PFSK-1 (cell line): ENCODE measurements around the gene AHDC1.

Experiments
- FOXP2 ChIP-seq: optimal IDR thresholded peaks from 2 replicates; pipeline ENCODE3; 2011; ENCODE audit warnings: borderline replicate concordance, control low read depth, inconsistent platforms; ENCODE audit not compliant: insufficient read depth; ENCODE audit errors: extremely low read length, extremely low read depth
- POLR2AphosphoS5 ChIP-seq: IDR thresholded peaks from 2 replicates; pipeline ENCODE4 v1.6.1; 2012; ENCODE audit warnings: low read depth, mild to moderate bottlenecking, control low read depth, low read length, moderate library complexity
- SIN3A ChIP-seq: IDR thresholded peaks from 2 replicates; pipeline ENCODE4 v1.6.1; 2012; ENCODE audit warnings: mild to moderate bottlenecking, low read length, moderate library complexity, borderline replicate concordance; ENCODE audit not compliant: insufficient read depth
- TAF1 ChIP-seq: IDR thresholded peaks from 2 replicates; pipeline ENCODE4 v1.6.1; 2012; ENCODE audit warnings: low read length, control low read depth, borderline replicate concordance; ENCODE audit not compliant: insufficient read depth
- TF ChIP-seq, protein P1 (sequence below), 2 experiments: IDR thresholded peaks; 2 replicates each; pipeline versions ENCODE4 v1.6.1 to v1.8.0; 2011 to 2012; ENCODE audit warnings: low read depth in 2 of 2, low read length in 2 of 2, control low read depth in 1 of 2, inconsistent platforms in 1 of 2, mild to moderate bottlenecking in 1 of 2, moderate library complexity in 1 of 2; ENCODE audit not compliant: insufficient read depth in 1 of 2

DNA sequence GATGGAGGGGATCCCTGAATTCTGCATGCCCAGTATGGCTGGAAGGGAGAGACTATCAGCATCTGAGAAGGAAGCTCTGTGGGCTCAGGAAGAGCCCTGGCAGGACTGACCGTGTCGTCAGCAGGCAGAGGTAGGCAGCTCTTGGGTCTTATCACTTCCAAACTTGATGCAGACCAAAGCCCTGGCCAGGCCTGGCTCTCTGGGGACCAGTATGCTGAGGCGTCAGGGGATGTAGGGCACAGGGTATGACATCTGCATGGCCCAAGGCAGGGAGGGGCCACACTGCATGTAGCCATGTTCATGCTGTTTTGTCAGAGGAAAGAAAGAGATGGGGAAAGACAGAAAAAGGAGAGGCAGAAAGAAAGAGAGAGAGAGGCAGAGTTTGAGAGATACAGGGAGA lies 24.8 kb upstream of the AHDC1 start:
- TF ChIP-seq TAF1, result no peak
- TF ChIP-seq, protein P1, sequence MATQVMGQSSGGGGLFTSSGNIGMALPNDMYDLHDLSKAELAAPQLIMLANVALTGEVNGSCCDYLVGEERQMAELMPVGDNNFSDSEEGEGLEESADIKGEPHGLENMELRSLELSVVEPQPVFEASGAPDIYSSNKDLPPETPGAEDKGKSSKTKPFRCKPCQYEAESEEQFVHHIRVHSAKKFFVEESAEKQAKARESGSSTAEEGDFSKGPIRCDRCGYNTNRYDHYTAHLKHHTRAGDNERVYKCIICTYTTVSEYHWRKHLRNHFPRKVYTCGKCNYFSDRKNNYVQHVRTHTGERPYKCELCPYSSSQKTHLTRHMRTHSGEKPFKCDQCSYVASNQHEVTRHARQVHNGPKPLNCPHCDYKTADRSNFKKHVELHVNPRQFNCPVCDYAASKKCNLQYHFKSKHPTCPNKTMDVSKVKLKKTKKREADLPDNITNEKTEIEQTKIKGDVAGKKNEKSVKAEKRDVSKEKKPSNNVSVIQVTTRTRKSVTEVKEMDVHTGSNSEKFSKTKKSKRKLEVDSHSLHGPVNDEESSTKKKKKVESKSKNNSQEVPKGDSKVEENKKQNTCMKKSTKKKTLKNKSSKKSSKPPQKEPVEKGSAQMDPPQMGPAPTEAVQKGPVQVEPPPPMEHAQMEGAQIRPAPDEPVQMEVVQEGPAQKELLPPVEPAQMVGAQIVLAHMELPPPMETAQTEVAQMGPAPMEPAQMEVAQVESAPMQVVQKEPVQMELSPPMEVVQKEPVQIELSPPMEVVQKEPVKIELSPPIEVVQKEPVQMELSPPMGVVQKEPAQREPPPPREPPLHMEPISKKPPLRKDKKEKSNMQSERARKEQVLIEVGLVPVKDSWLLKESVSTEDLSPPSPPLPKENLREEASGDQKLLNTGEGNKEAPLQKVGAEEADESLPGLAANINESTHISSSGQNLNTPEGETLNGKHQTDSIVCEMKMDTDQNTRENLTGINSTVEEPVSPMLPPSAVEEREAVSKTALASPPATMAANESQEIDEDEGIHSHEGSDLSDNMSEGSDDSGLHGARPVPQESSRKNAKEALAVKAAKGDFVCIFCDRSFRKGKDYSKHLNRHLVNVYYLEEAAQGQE (IDR thresholded peaks at IDR 0.05; ENCODE audit: insufficient read depth in 1 of 2, low read depth in 2 of 2, low read length in 2 of 2), result no peak
- TF ChIP-seq SIN3A, result no peak
- TF ChIP-seq POLR2AphosphoS5, result no peak
- TF ChIP-seq FOXP2, result no peak
